Activated CD4-positive, CD25-positive, alpha-beta regulatory T cell treated with anti-CD3 and anti-CD28 coated beads, Interleukin-2, amount 50 U/mL, for 16 hours (primary cell): ENCODE measurements around the gene GDPD5.

Experiments
- DNase-seq: peaks from one replicate; pipeline ENCODE4 v3.0.0-alpha.2; 2020; ENCODE audit warnings: low read depth, low spot score

GDPD5 gene

GRCh38 chr11:75510723-75511019 is 15.1 kb downstream of the GDPD5 start:
- DNase-seq = no peak

GRCh38 chr11:75510004-75510722 is 15.6 kb downstream of the GDPD5 start:
- no peak for DNase-seq

GRCh38 chr11:75509020-75509720 is 16.6 kb downstream of the GDPD5 start:
- no peak for DNase-seq

- DNase-seq = peak; percentile 12
Observed at GRCh38 chr11:75508051-75508561, 17.6 kb downstream of the GDPD5 start.

- DNase-seq = no peak
Observed at GRCh38 chr11:75507571-75507970, 18.2 kb downstream of the GDPD5 start.

- DNase-seq = no peak
Observed at GRCh38 chr11:75506827-75507226, 18.9 kb downstream of the GDPD5 start.

GRCh38 chr11:75505916-75506692 is 19.6 kb downstream of the GDPD5 start:
- no peak for DNase-seq

GRCh38 chr11:75504501-75504900 is 21.2 kb downstream of the GDPD5 start:
- no peak for DNase-seq

GRCh38 chr11:75503531-75504099 is 22.1 kb downstream of the GDPD5 start:
- DNase-seq = no peak

GRCh38 chr11:75502138-75502537 is 23.6 kb downstream of the GDPD5 start:
- DNase-seq = no peak

- no peak for DNase-seq
Observed at GRCh38 chr11:75500742-75501141, 25.0 kb downstream of the GDPD5 start.

- DNase-seq = no peak
Observed at GRCh38 chr11:75499423-75500190, 26.1 kb downstream of the GDPD5 start.

- no peak for DNase-seq
Observed at GRCh38 chr11:75498556-75499255, 27.0 kb downstream of the GDPD5 start.

GRCh38 chr11:75497788-75498409 is 27.8 kb downstream of the GDPD5 start:
- DNase-seq = no peak

GRCh38 chr11:75496305-75496752 is 29.4 kb downstream of the GDPD5 start:
- no peak for DNase-seq

GRCh38 chr11:75495749-75496304 is 29.9 kb downstream of the GDPD5 start:
- no peak for DNase-seq

- DNase-seq = no peak
Observed at GRCh38 chr11:75493626-75494025, 32.1 kb downstream of the GDPD5 start.

- peak; percentile 26 for DNase-seq
Observed at GRCh38 chr11:75492181-75492820, 33.4 kb downstream of the GDPD5 start.

- DNase-seq = no peak
Observed at GRCh38 chr11:75491465-75491864, 34.3 kb downstream of the GDPD5 start.
